HepG2 (cell line): ENCODE data around the gene IMPDH1. TPM values are rescaled to one million over a fixed set of nuclear protein-coding genes. Genes with fewer than 3 reads are reported as not detected.

Experiments
- DRAP1 ChIP-seq: IDR thresholded peaks from 2 replicates; pipeline ENCODE4 v1.6.1; 2016; ENCODE audit warnings: missing genetic modification reagents, missing compliant biosample characterization
- GATA4 ChIP-seq: sonication (generic); IDR thresholded peaks from 2 replicates; pipeline ENCODE4 v1.6.1; 2016; ENCODE audit warnings: antibody characterized with exemption, low read depth, borderline replicate concordance
- IRF1 ChIP-seq: sonication (generic); formaldehyde crosslinking; IDR thresholded peaks from 2 replicates; pipeline ENCODE4 v1.4.0; 2020; ENCODE audit warnings: low read depth, mild to moderate bottlenecking, missing genetic modification reagents
- MXI1 ChIP-seq: IDR thresholded peaks from 3 replicates; pipeline ENCODE4 v1.6.1; 2012; ENCODE audit warnings: low read depth, low read length, inconsistent platforms, borderline replicate concordance
- NCOA5 ChIP-seq: sonication (generic); formaldehyde crosslinking; IDR thresholded peaks from 2 replicates; pipeline ENCODE4 v1.4.0; 2020; ENCODE audit warnings: missing genetic modification reagents
- NFRKB ChIP-seq: fragments of 450-650 bp; IDR thresholded peaks from 2 replicates; pipeline ENCODE4 v1.6.1; 2017
- PBX2 ChIP-seq: IDR thresholded peaks from 2 replicates; pipeline ENCODE4 v1.6.1; 2016; ENCODE audit warnings: control low read depth
- RFX3 ChIP-seq: IDR thresholded peaks from 2 replicates; pipeline ENCODE4 v1.6.1; 2016; ENCODE audit warnings: missing biosample characterization, missing genetic modification reagents
- RXRB ChIP-seq: IDR thresholded peaks from 2 replicates; pipeline ENCODE4 v1.6.1; 2016; ENCODE audit warnings: borderline replicate concordance, missing genetic modification reagents, missing compliant biosample characterization
- SMC3 ChIP-seq: IDR thresholded peaks from 2 replicates; pipeline ENCODE4 v1.6.1; 2011; ENCODE audit warnings: low read length, improper control_type of control experiment
- SMYD3 ChIP-seq: sonication (generic); formaldehyde crosslinking; IDR thresholded peaks from 2 replicates; pipeline ENCODE4 v1.8.1; 2023; ENCODE audit warnings: mild to moderate bottlenecking, missing genetic modification reagents
- STAT6 ChIP-seq: sonication (generic); formaldehyde crosslinking; IDR thresholded peaks from 2 replicates; pipeline ENCODE4 v1.4.0; 2020; ENCODE audit warnings: missing genetic modification reagents, mild to moderate bottlenecking, borderline replicate concordance
- TARDBP ChIP-seq: sonication (generic); formaldehyde crosslinking; IDR thresholded peaks from 2 replicates; pipeline ENCODE4 v1.8.0; 2022; ENCODE audit warnings: mild to moderate bottlenecking, missing genetic modification reagents
- TEAD2 ChIP-seq: sonication (generic); formaldehyde crosslinking; IDR thresholded peaks from 2 replicates; pipeline ENCODE4 v1.9.0; 2021; ENCODE audit warnings: missing genetic modification reagents
- ZBED4 ChIP-seq: sonication (generic); formaldehyde crosslinking; IDR thresholded peaks from 2 replicates; pipeline ENCODE4 v1.4.0; 2020; ENCODE audit warnings: missing genetic modification reagents, borderline replicate concordance
- ZBTB26 ChIP-seq: IDR thresholded peaks from 2 replicates; pipeline ENCODE4 v1.6.1; 2016; ENCODE audit warnings: missing compliant biosample characterization, missing genetic modification reagents, borderline replicate concordance
- ZBTB37 ChIP-seq: sonication (generic); formaldehyde crosslinking; IDR thresholded peaks from 2 replicates; pipeline ENCODE4 v1.4.0; 2020; ENCODE audit warnings: mild to moderate bottlenecking, missing genetic modification reagents
- polyA plus RNA-seq, 8 experiments: library from polyadenylated mRNA; depleted of rRNA in 3 of 8; stranded (reverse) in 7 of 8; unstranded in 1 of 8; fragments of >200 nt; fragmentation: Illumina TruSeq in 4 of 8; extraction: Trizol in 4 of 8; gene quantifications; 2 replicates each; pipeline versions ENCODE4 v1.2.1 to v1.2.3, GENCODE V29; 2011 to 2016; ENCODE audit warnings: low read depth in 4 of 8, missing spikeins in 1 of 8, mixed read lengths in 1 of 8; ENCODE audit not compliant: insufficient read depth in 1 of 8
- total RNA-seq, 5 experiments: library from RNA; depleted of rRNA; stranded (reverse); fragments of >200 nt; fragmentation: Illumina TruSeq; extraction: Trizol; gene quantifications; 2 replicates each; pipeline ENCODE4 v1.2.3, GENCODE V29; 2016; ENCODE audit warnings: low read depth in 1 of 5

IMPDH1 gene
- total and polyA plus RNA-seq, 2 of the 13 experiments (the other 11 are each of a cell fraction or from before 2014, with no cell fraction given) = 22.8 to 34.0 TPM

- TF ChIP-seq STAT6 (CRISPR knock-in tag) (no peak), SMC3 (no peak), SMYD3 (no peak), NFRKB (no peak), RFX3 (CRISPR knock-in tag) (no peak), RXRB (CRISPR knock-in tag) (no peak), GATA4 (no peak), DRAP1 (no peak), ZBTB26 (no peak), ZBTB37 (CRISPR knock-in tag) (no peak), IRF1 (CRISPR knock-in tag) (no peak), ZBED4 (CRISPR knock-in tag) (peak; percentile 39; the same call in 1 of the 2 replicates), PBX2 (CRISPR knock-in tag) (no peak), NCOA5 (CRISPR knock-in tag) (no peak), MXI1 (peak; percentile 29; the same call in 1 of the 3 replicates), TARDBP (CRISPR knock-in tag) (peak; percentile 18; the same call in 1 of the 2 replicates), TEAD2 (CRISPR knock-in tag) (no peak)
These were observed at the start of gene IMPDH1 (continued) for GRCh38 chr7:128409596-128410450.
